ENCODE data around the gene ZNF813. TPM values are rescaled to one million over a fixed set of nuclear protein-coding genes. Genes with fewer than 3 reads are reported as not detected.
A peak's percentile ranks its signal among the peaks of the same experiment; 100 is the strongest.
"Not testable (repeated sequence)": the region's sequence is repeated elsewhere in the genome, so short reads cannot be mapped to it uniquely, and the experiment has no call there.

The ZNF813 gene
- total RNA-seq, 2 donors from 2014 or later = 3.9 to 6.2 TPM

DNA sequence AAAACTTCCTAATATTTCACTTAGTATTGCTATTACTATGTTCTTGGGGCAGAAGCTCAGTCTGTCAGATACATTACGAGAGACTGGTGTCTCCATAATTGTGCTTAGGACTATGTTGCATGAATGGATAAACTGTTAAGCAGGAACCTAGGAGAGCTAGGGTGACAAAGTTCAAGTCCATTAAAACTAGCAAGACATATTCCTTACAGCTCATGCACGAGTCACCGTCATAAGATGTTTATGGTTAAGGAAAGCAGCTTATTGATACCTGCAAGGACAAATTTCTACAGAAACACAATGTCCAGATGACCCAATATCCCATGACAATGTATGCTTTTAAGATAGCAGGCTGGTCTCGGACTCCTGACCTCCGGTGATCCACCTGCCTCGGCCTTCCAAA is 5.7 kb upstream of the ZNF813 start:
- Mint-ChIP-seq H3K4me1 (ENCODE audit: low read depth in 2 of 2) (peaks cover 0 to 9% of the 10 kb centered on the region in 2 donors), H3K27me3 (peaks cover 0 to 14% of the 10 kb centered on the region in 2 donors), H3K27ac (no peak overlapping the region), H3K36me3 (peaks cover 47% of the 10 kb centered on the region), H3K9me3 (peaks cover 35% of the 10 kb centered on the region), H3K4me3 (no peak overlapping the region)
- ATAC-seq = no peak
- no peak for DNase-seq (ENCODE audit: low spot score)

DNA sequence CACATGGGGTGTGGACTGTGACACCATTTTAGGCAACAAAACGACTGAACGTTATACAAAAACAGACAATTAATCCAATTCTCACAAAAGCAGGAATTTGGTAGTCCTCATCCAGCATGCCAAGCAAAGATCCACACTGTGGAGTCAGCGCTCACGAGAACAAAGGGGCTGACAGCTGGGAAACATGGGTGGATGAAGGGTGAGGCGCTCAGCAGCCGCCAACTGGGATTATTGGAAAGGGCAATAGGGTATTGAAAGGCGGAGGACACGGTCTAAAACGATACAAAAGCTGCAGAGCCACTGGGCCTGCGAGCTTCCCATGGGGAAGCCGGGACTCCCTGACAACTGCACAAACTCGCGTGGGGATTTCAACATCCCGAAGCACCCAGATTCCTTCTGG is 4.7 kb upstream of the ZNF813 start:
- ATAC-seq (no peak), DNase-seq (ENCODE audit: low spot score) (no peak)
- Mint-ChIP-seq H3K36me3 (peaks cover 41% of the 10 kb centered on the region), H3K4me3 (no peak overlapping the region), H3K27me3 (peaks cover 0 to 14% of the 10 kb centered on the region in 2 donors), H3K27ac (no peak overlapping the region), H3K9me3 (peaks cover 29% of the 10 kb centered on the region), H3K4me1 (ENCODE audit: low read depth in 2 of 2) (peaks cover 0 to 9% of the 10 kb centered on the region in 2 donors)

DNA sequence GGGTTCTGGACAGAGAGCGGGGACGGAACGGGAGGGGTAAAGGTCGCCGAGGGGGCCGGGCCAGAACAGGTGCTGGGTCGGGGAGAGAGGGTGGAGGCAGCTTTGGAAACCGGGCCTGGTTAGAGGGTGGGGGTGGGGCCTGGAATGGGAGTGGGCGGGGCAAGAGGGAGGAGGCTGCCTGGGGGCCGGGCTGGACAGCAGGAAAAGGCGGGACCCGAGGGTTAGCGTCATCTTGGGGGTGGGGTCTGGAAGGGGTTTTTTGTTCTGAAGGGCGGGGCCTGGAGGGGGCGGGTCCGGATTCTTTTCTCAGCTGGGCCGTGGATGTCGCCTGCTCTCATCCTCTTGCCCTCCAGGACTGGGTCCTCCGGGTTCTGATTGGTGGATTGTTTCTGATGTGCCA is 4.3 kb upstream of the ZNF813 start:
- no peak overlapping the region for H3K27ac Mint-ChIP-seq
- H3K4me1 Mint-ChIP-seq (ENCODE audit: low read depth in 2 of 2) = peaks cover 2 to 11% of the 10 kb centered on the region in 2 donors
- peaks cover 38% of the 10 kb centered on the region for H3K36me3 Mint-ChIP-seq
- DNase-seq (ENCODE audit: low spot score) = no peak
- ATAC-seq = no peak
- H3K9me3 Mint-ChIP-seq = peaks cover 27% of the 10 kb centered on the region
- H3K27me3 Mint-ChIP-seq = peaks cover 0 to 14% of the 10 kb centered on the region in 2 donors
- H3K4me3 Mint-ChIP-seq = no peak overlapping the region

DNA sequence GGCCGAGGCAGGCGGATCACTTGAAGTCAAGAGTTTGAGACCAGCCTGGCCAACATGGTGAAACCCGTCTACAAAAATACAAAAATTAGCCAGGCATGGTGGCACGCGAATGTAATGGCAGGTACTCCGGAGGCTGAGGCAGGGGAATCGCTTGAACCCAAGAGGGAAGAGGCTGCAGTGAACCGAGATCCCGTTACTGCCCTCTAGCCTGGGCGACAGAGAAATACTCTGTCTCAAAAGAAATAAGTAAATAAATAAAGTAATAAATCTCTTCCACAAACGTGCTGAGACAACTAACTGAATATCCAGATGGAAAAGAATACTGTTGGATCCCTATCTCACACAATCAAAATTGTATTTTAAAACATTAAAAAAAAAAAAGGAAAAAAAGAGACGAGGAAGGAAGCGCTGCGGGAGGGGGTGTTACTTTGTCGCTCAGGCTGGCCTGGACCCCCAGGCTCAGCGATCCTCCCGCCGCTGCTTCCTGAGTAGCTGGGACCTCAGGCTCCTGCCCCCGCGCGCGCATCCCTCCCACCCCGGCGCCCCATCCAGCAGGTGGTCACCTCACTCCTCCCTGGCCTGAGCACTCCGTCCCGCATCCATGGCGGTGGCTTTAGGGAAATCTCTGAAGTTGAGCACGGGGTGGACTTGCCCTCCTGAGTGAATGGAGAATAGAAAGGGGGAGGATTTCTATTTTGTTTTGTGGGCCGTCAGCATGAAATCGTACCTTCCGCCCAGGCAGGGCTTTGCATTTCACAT is 628 bp upstream of the ZNF813 start:
- Mint-ChIP-seq H3K9me3 (peaks cover 11% of the 10 kb centered on the region), H3K4me1 (ENCODE audit: low read depth in 2 of 2) (peaks cover 17 to 23% of the 10 kb centered on the region in 2 donors), H3K4me3 (peak overlapping the region; percentile 83), H3K36me3 (peaks cover 20% of the 10 kb centered on the region), H3K27ac (peak overlapping the region in 1 of 2 donors; percentile 76), H3K27me3 (peaks cover 0 to 14% of the 10 kb centered on the region in 2 donors)
- DNase-seq (ENCODE audit: low spot score) (no peak), ATAC-seq (peak; percentile 2 to 17)

DNA sequence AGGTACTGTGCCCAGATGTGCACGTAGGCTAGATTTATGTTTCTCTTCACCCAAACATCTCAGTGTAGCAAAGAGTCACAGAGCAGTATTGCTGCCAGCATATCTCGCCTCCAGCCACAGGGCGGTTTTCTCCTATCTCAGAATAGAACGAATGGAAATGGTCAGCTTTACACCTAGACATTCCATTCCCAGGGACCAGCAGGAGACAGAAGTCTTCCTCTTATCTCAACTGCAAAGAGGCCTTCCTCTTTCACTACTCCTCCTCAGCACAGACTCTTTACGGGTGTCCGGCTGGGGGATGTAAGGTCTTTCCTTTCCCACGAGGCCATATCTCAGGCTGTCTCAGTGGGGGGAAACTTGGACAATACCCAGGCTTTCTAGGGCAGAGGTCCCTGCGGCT is 1.1 kb downstream of the ZNF813 start:
- Mint-ChIP-seq H3K4me3 (peak overlapping the region; percentile 83), H3K36me3 (peaks cover 15% of the 10 kb centered on the region), H3K4me1 (ENCODE audit: low read depth in 2 of 2) (peaks cover 16 to 17% of the 10 kb centered on the region in 2 donors)
- not testable (repeated sequence) for ATAC-seq; DNase-seq (ENCODE audit: low spot score); H3K27me3 Mint-ChIP-seq; H3K9me3 Mint-ChIP-seq; H3K27ac Mint-ChIP-seq

DNA sequence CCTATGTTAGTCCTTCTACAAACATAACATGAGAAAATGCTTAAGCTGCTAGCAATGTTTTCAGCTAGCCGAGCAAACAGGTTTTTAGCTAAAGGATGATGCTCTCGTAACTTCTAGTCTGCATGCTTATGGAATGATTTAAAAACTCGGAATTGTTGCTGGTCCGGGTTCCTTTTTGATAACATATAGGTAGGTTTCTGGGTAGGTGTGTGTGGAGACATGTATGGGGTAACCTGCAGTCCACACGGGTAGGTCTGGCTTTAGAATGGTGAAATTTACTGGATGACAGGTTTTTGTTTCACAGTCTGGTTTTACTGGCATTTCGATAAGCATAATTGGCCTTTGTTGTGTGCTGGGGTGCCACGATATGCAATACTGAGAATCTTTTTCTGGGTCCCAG is 4.4 kb downstream of the ZNF813 start:
- Mint-ChIP-seq H3K9me3 (peaks cover 3% of the 10 kb centered on the region), H3K27ac (no peak overlapping the region), H3K27me3 (no peaks in the 10 kb centered on the region), H3K4me1 (ENCODE audit: low read depth in 2 of 2) (peaks cover 17 to 21% of the 10 kb centered on the region in 2 donors), H3K4me3 (no peak overlapping the region), H3K36me3 (peaks cover 26% of the 10 kb centered on the region)
- DNase-seq (ENCODE audit: low spot score) = no peak
- ATAC-seq = no peak

DNA sequence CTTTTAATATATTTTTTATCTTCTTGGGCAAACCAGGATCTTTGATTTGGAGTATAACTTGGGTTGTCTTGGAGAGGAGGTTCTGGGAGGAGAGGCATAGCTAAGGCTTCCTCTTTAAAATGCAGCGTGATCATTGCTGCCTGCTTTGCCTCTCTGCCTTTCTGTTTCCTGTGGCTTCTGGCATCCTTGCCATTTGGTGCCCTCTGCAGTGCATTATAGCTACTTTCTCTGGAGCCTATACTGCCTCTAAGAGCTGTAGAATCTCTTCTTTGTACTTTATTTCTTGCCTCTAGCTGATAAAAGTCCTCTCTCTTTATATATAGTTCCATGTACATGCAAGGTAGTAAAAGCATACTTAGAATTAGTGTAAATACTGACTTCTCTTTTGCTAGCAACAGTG is 7.3 kb downstream of the ZNF813 start:
- not testable (repeated sequence) for H3K4me1 Mint-ChIP-seq (ENCODE audit: low read depth in 2 of 2); H3K4me3 Mint-ChIP-seq; DNase-seq (ENCODE audit: low spot score); H3K27ac Mint-ChIP-seq; H3K27me3 Mint-ChIP-seq; H3K9me3 Mint-ChIP-seq; ATAC-seq
- H3K36me3 Mint-ChIP-seq = peaks cover 34% of the 10 kb centered on the region

DNA sequence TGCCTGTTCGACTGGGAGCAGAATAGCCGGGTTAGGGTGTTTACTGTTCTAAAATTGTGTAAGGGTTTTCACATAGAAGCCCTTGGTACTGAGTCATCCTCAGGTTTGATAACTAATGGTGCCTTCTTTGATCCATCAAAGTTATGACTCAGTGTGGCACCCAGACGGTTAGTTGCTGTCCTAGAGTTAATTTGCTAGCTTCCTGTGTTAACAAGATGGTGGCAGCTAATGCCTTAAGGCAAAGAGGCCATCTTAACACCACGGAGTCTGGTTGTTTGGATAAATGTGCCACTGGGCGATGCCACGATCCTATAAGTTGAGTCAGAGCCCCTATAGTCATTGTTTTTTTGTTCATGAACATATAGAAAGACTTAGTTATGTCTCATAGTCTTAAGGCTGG is 7.9 kb downstream of the ZNF813 start:
- H3K27me3 Mint-ChIP-seq; H3K27ac Mint-ChIP-seq; ATAC-seq; H3K4me1 Mint-ChIP-seq (ENCODE audit: low read depth in 2 of 2); H3K9me3 Mint-ChIP-seq; DNase-seq (ENCODE audit: low spot score); H3K4me3 Mint-ChIP-seq: not testable (repeated sequence)
- H3K36me3 Mint-ChIP-seq = peaks cover 37% of the 10 kb centered on the region

DNA sequence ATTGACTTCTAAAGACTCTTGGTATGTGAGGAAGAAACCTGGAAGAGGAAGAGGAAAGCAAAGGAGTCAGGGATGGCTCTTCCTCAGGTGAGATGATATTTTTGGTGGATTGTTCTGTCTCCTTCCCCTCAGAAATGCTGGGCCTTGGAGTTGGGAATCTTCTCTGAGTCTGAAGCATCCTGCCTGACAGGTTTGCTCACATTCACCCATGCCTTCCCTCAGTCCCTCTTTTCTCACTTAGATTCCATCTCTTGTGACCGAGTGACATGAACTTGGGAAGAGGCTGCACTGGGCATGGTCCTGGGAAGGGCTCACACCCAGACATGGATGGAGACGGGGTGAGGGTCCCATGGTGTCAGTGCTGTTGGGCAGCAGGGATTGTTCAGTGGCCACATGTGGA is 16.2 kb downstream of the ZNF813 start:
- ATAC-seq; H3K27ac Mint-ChIP-seq; H3K4me3 Mint-ChIP-seq; H3K27me3 Mint-ChIP-seq; H3K4me1 Mint-ChIP-seq (ENCODE audit: low read depth in 2 of 2); DNase-seq (ENCODE audit: low spot score): not testable (repeated sequence)
- Mint-ChIP-seq H3K36me3 (peaks cover 64% of the 10 kb centered on the region), H3K9me3 (peaks cover 22% of the 10 kb centered on the region)

DNA sequence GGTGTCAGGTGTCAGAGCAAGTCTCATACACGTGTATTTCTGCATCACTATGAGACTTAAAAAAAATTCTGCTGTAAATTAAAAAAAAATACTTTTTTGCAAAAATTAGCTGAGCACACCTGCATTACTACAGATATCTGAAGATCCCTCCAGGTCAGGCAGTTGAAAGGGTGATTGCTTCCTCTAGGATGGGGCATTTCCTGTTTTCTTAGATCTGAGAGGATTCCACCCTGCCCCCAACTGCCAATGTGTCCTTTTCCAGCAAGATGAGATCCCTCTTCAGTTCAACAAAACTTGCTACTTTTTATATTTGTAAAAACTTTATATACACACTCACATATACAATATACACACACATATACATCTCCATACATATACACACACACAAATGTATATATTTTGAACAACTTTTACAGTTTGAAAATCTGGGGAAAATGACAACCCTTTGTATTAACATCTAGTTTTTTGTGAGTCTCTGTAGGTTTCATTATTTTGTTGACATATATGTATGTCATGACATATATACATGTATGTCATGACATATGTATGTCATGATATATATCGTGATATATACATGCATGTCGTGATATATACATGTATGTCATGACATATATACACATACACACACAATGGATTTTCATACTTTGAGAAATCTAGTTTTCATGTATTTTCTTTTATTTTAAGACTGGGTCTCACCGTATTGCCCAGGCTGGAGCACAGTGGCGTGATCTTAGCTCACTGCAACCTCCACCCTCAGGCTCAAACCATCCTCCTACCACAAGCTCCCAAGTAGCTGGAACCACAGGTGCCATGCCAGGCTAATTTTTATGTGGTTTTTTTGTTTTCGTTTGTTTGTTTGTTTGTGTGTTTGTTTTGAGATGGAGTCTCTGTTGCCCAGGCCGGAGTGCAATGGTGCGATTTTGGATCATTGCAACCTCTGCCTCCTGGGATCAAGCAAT is 17.8 kb downstream of the ZNF813 start:
- H3K27me3 Mint-ChIP-seq = no peaks in the 10 kb centered on the region
- ATAC-seq (no peak), DNase-seq (ENCODE audit: low spot score) (no peak)
- peaks cover 60% of the 10 kb centered on the region for H3K36me3 Mint-ChIP-seq
- H3K27ac Mint-ChIP-seq = no peak overlapping the region
- H3K4me3 Mint-ChIP-seq = no peak overlapping the region
- H3K4me1 Mint-ChIP-seq (ENCODE audit: low read depth in 2 of 2) = peaks cover 0 to 2% of the 10 kb centered on the region in 2 donors
- peaks cover 16% of the 10 kb centered on the region for H3K9me3 Mint-ChIP-seq

DNA sequence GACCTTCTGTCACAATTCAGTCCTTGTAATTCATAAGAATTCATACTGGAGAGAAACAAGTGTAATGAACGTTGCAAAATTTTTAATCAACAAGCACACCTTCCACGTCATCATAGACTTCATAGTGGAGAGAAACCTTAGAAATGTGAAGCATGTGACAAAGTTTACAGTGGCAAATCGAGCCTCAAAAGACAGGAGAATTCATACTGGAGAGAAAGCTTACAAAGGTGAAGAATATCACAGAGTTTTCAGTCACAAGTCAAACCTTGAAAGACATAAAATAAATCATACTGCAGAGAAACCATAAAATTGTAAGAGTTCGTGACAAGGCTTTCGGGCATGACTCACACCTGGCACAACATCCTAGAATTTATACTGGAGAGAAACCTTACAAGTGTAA is 24.6 kb downstream of the ZNF813 start:
- H3K36me3 Mint-ChIP-seq = peaks cover 54% of the 10 kb centered on the region
- H3K4me1 Mint-ChIP-seq (ENCODE audit: low read depth in 2 of 2) = no peaks in the 10 kb centered on the region
- ATAC-seq (no peak), DNase-seq (ENCODE audit: low spot score) (no peak)
- H3K9me3 Mint-ChIP-seq = peaks cover 33% of the 10 kb centered on the region
- no peaks in the 10 kb centered on the region for H3K27me3 Mint-ChIP-seq
- no peak overlapping the region for H3K4me3 Mint-ChIP-seq
- no peak overlapping the region for H3K27ac Mint-ChIP-seq

DNA sequence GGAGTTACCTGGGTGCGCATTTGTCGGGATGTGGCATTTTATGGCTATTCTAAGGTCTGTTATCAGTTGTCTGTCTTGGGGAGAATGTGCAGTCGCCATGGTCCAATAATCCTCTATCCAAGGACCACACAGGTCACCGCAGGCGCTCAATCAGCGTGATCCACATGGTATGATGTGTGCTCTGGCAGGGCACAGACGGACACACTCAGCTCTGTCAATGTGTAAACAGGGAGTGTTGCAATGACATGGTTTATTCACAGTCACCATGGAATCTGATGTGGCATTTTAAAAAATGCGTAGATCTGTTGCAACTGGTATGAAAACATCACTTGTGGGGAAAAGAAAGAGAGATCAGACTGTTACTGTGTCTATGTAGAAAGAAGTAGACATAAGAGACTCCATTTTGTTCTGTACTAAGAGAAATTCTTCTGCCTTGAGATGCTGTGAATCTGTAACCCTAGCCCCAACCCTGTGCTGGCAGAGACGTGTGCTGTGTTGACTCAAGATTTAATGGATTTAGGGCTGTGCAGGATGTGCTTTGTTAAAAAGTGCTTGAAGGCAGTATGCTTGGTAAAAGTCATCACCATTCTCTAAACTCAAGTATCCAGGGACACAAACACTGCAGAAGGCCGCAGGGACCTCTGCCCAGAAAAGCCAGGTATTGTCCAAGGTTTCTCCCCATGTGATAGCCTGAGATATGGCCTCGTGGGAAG is 29.9 kb downstream of the ZNF813 start:
- DNase-seq (ENCODE audit: low spot score); H3K27me3 Mint-ChIP-seq; H3K4me3 Mint-ChIP-seq; H3K4me1 Mint-ChIP-seq (ENCODE audit: low read depth in 2 of 2); ATAC-seq; H3K27ac Mint-ChIP-seq: not testable (repeated sequence)
- peaks cover 12% of the 10 kb centered on the region for H3K36me3 Mint-ChIP-seq
- H3K9me3 Mint-ChIP-seq = peaks cover 20% of the 10 kb centered on the region

DNA sequence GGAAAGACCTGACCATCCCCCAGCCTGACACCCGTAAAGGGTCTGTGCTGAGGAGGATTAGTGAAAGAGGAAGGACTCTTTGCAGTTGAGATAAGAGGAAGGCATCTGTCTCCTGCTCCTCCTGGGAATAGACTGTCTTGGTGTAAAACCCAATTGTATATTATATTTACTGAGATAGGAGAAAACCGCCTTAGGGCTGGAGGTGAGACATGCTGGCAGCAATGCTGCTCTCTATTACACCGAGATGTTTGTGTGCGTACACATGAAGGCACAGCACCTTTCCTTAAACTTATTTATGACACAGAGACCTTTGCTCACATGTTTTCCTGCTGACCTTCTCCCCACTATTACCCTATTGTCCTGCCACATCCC is 30.5 kb downstream of the ZNF813 start:
- H3K4me3 Mint-ChIP-seq; H3K36me3 Mint-ChIP-seq; ATAC-seq; H3K4me1 Mint-ChIP-seq (ENCODE audit: low read depth in 2 of 2); H3K27ac Mint-ChIP-seq; H3K27me3 Mint-ChIP-seq; DNase-seq (ENCODE audit: low spot score): not testable (repeated sequence)
- peaks cover 15% of the 10 kb centered on the region for H3K9me3 Mint-ChIP-seq
